Right atrium auricular region (tissue), 2 donors: Measurements from ENCODE around the gene ATP2B2. TPM values are rescaled to one million over a fixed set of nuclear protein-coding genes. Genes with fewer than 3 reads are reported as not detected.

ENCODE experiments used
- DNase-seq: peaks from one replicate; pipeline ENCODE4 v3.0.0-alpha.2; 2019; ENCODE audit warnings: low spot score
- H3K27ac ChIP-seq, 2 donors: fragments of 200-600 bp; sonication (generic); 1 replicate in 1 of 2; 2 replicates in 1 of 2; pipeline ENCODE4 v1.5.1; 2016 to 2019
- H3K27me3 ChIP-seq, 2 donors: fragments of 200-600 bp; sonication (generic); one replicate each; pipeline versions ENCODE4 v1.5.1 to v1.6.0; 2017 to 2019
- H3K36me3 ChIP-seq: fragments of 200-600 bp; sonication (generic); one replicate; pipeline ENCODE4 v1.5.1; 2016
- H3K4me1 ChIP-seq, 2 donors: fragments of 200-600 bp; sonication (generic); one replicate each; pipeline versions ENCODE4 v1.5.1 to v1.6.0; 2017 to 2019
- H3K4me3 ChIP-seq, 2 donors: fragments of 200-600 bp; sonication (generic); 1 replicate in 1 of 2; 2 replicates in 1 of 2; pipeline ENCODE4 v1.5.1; 2017 to 2019; ENCODE audit warnings: mild to moderate bottlenecking in 1 of 2, moderate library complexity in 1 of 2
- H3K9me3 ChIP-seq, 2 donors: fragments of 200-600 bp; sonication (generic); one replicate each; pipeline ENCODE4 v1.5.1; 2019
- total RNA-seq, 2 donors: library from RNA; depleted of rRNA; stranded (reverse); fragments of >200 nt; gene quantifications; one replicate each; pipeline ENCODE4 v1.1.0, GENCODE V29; 2016
- TF ChIP-seq, protein P1 (sequence below), 2 donors: fragments of 200-600 bp; sonication (generic); IDR thresholded peaks; one replicate each; pipeline ENCODE4 v1.5.1; 2019; ENCODE audit warnings: antibody characterized with exemption in 2 of 2

The ATP2B2 gene
- total RNA-seq, 2 donors from 2014 or later = 0.12 to 0.15 TPM

DNA sequence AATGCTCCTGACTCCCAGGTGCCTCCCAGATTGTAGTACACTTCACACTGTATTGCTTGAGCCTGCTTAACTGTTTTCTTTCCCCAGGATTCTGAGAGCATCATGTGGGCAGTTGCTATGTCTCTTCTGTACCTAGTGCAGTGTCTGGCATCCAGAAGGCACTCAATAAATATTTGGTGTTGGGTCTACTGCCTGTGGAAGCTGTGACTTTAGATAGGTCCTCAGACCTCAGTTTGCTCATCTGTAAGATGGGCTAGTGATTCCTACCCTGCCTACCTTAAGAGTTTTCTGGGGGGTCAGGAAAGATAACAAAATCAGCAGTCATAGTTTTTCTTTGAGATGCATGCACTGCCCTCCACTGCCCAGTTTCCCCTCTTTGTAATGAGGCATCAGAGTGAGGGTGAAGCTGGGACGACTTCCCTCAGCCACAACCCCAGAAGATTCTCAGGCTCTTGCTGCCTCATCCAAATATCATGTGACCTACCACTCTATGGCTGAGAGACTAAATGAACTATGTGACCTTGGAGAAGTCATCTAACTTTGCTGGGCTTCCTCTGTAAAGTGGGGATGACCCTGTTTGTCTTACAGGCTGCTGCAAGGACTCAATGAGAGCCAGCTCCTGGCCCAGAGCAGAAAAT is 50.4 kb downstream of the ATP2B2 start:
- no peak for DNase-seq
- H3K4me3 ChIP-seq = no peak overlapping the region
- no peaks in the 10 kb centered on the region for H3K27me3 ChIP-seq
- no peaks in the 10 kb centered on the region for H3K36me3 ChIP-seq
- no peak overlapping the region for H3K27ac ChIP-seq
- TF ChIP-seq, protein P1, sequence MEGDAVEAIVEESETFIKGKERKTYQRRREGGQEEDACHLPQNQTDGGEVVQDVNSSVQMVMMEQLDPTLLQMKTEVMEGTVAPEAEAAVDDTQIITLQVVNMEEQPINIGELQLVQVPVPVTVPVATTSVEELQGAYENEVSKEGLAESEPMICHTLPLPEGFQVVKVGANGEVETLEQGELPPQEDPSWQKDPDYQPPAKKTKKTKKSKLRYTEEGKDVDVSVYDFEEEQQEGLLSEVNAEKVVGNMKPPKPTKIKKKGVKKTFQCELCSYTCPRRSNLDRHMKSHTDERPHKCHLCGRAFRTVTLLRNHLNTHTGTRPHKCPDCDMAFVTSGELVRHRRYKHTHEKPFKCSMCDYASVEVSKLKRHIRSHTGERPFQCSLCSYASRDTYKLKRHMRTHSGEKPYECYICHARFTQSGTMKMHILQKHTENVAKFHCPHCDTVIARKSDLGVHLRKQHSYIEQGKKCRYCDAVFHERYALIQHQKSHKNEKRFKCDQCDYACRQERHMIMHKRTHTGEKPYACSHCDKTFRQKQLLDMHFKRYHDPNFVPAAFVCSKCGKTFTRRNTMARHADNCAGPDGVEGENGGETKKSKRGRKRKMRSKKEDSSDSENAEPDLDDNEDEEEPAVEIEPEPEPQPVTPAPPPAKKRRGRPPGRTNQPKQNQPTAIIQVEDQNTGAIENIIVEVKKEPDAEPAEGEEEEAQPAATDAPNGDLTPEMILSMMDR (IDR thresholded peaks at IDR 0.05) = no peak
- H3K4me1 ChIP-seq = no peaks in the 10 kb centered on the region
- no peaks in the 10 kb centered on the region for H3K9me3 ChIP-seq

DNA sequence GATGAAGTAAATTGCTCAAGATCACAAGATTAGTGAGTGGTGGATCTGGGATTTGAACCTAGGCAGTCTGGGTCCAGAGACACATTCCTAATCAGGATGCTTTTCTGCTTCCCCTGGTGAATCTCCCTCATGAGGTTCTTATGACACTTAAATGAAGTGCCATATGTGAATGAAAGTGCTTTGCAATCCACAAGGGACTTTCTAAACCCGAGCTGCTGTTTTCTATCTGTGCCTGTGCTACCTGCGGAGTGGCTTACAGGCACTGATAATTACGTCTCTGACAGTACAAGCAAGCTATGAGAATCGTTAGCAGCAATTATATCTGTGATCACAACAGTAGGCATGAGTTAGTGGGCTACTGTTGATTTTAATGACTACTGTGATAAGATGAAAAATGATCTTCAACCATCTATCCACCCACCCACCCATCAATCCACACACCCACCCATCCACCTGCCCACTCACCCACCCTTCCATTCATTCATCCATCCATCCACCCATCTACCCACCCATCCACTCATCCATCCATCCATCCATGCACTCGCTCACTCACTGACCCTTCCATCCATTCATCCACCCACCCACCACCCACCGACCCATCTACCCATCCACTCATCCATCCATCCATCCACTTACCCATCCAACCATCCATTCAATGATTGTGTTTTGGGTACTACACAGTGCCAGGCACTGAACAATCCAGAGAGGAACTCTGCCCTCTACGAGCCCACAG is 51.8 kb downstream of the ATP2B2 start:
- Histone ChIP-seq H3K4me3 (no peak overlapping the region), H3K9me3 (no peaks in the 10 kb centered on the region), H3K27me3 (no peaks in the 10 kb centered on the region), H3K36me3 (no peaks in the 10 kb centered on the region), H3K4me1 (no peaks in the 10 kb centered on the region), H3K27ac (no peak overlapping the region)
- no peak for DNase-seq
- TF ChIP-seq, protein P1 (IDR thresholded peaks at IDR 0.05) = no peak

DNA sequence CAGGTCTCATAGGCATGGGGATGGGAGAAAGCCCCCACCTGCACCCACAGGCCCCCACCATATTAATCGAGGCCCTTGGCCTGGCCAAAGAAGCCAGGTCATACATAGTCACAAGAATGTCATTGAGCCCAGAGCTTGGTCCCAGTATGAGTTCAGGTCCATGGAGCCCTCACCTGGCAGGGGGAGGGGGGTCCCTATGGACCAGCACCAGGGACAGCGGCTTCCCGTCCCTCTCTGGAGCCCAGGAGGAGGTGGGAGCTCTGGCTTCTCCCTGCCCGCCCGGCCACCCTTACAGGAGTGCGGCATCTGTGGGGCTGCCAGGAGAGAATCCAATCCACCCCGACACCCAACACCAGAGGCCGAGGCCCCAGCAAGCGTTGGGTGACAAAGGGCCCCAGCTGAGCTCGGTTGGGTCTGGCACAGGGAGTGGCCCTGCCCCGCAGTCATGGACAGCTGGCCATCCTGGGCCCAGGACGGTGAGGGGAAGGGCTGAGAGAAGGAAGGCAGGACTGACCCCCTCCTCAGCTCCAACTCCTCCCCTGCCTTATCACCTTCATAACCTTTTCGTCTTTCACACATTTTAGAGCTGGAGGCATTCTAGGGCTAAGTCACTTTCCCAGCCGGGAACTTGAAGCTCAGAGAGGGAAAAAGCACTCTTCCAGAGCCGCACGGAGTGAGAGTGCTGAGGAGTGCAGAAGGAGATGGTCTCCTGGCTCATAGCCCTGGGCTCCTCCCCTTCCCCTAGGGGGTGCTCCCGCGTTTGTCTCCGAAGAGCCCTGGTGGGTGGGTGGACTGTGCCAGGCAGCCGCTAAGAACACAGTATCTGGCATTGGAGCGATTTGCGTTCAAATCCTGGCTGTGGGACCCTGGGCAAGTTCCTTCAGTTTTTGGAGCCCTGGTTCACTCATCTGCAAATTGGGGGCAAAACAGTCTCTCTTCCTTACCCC is 54.6 kb downstream of the ATP2B2 start:
- Histone ChIP-seq H3K9me3 (no peaks in the 10 kb centered on the region), H3K27me3 (no peaks in the 10 kb centered on the region), H3K27ac (no peak overlapping the region), H3K36me3 (no peaks in the 10 kb centered on the region), H3K4me1 (no peaks in the 10 kb centered on the region), H3K4me3 (no peak overlapping the region)
- TF ChIP-seq, protein P1 (IDR thresholded peaks at IDR 0.05) = no peak
- no peak for DNase-seq

DNA sequence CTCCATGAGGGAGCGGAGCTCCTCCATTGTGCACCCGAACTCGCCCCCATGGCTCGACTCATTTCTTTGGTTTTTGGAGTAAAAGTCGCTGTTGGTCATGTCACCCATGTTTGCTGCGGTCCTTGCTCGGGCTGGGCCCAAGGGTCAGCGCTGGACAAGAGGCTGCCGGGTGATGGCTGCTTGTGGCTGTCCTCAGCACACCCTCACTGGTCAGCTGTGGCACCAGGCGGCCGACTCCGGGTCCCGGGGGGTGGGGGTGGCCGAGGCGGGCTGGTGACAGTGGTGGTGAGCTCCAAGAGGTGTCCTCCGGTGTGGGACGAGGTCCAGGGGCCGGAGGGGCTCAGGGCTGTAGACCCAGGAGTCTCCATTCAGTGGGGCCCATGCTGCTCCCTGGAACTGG is 56.0 kb downstream of the ATP2B2 start:
- H3K36me3 ChIP-seq = no peaks in the 10 kb centered on the region
- H3K27me3 ChIP-seq = no peaks in the 10 kb centered on the region
- H3K4me3 ChIP-seq = no peak overlapping the region
- TF ChIP-seq, protein P1 (IDR thresholded peaks at IDR 0.05) = no peak
- H3K27ac ChIP-seq = no peak overlapping the region
- no peak for DNase-seq
- H3K4me1 ChIP-seq = no peaks in the 10 kb centered on the region
- no peaks in the 10 kb centered on the region for H3K9me3 ChIP-seq

DNA sequence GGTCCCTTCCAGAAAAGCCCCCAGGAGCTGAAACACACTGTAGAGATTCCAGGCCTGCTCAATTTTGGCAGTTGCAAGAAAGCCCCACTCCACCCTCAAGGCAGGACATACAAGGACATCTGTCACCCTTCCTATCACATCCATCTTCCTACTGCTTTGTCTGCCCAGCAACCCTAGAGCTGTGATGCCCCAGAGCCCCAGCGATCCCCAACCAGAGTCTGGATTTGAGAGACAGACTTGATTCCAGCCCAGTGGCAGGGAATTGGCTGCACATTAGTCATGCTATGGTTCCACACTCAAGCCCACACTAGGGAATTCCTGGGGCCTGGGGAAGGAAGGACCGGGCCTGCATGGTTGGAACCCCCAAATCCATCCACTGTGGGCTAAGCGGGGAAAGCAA is 56.8 kb downstream of the ATP2B2 start:
- no peaks in the 10 kb centered on the region for H3K36me3 ChIP-seq
- H3K27me3 ChIP-seq = no peaks in the 10 kb centered on the region
- no peak overlapping the region for H3K27ac ChIP-seq
- H3K4me1 ChIP-seq = no peaks in the 10 kb centered on the region
- H3K4me3 ChIP-seq = no peak overlapping the region
- no peak for DNase-seq
- H3K9me3 ChIP-seq = no peaks in the 10 kb centered on the region
- TF ChIP-seq, protein P1 (IDR thresholded peaks at IDR 0.05) = no peak
